Measurements from ENCODE around the gene IL1RAPL1. TPM values are rescaled to one million over a fixed set of nuclear protein-coding genes. Genes with fewer than 3 reads are reported as not detected.

Gene IL1RAPL1
- total RNA-seq, 1 experiment from 2014 or later, result 1.1 TPM

DNA sequence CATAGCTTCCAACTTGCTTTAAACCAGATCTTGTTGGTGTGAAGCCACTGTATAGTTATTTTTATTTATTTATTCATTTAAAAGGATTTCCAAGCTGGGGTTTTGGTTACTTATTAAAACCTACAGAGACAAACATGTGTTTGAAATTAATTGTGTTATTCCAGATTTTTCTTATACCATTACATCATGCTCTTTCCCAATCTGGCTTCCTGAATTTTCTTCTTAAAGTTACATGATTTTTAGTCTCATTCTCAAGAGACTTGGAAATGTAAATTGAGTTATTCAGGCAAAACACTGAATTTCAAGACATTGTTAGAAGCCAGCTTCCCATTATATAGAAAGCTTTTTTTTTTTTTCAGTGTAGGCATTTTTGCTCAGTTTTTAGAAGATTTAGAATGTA lies 381.9 kb downstream of the IL1RAPL1 start:
- no peak for DNase-seq (ENCODE audit: low read depth)

- DNase-seq (ENCODE audit: low read depth), result no peak
These were observed 392.6 kb downstream of the IL1RAPL1 start for GRCh38 chrX:28979877-28980276.

GRCh38 chrX:28981952-28982351 lies 394.7 kb downstream of the IL1RAPL1 start:
- no peak for DNase-seq (ENCODE audit: low read depth)

GRCh38 chrX:28988246-28988645 lies 401.0 kb downstream of the IL1RAPL1 start:
- no peak for DNase-seq (ENCODE audit: low read depth)

GRCh38 chrX:28997706-28998463 lies 410.6 kb downstream of the IL1RAPL1 start:
- DNase-seq (ENCODE audit: low read depth), result no peak

DNA sequence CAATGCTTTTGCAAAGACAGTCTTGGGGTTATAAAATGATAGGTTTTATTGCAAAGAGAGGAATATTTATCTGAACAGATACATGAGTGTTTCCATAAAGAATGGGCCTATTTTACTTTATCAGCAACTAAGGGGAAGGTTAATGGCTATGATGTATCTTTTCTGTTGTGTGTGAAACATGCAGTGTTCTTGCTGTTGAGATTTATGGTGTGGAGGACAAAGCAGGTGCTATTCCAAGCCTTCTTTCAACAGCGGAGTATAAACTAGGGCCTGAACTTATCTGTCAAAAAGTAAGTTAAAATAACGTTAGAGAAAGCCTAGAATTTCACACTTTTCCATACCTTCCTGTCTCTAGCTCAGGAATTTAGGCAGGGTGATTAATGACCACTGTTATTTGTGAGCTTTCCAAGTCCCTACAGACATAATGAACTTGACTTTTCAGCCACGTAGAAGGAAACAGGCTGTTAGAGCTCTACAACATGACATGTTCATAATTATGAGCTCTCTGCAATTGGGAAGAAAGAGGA lies 411.4 kb downstream of the IL1RAPL1 start:
- no peak for DNase-seq (ENCODE audit: low read depth)

DNA sequence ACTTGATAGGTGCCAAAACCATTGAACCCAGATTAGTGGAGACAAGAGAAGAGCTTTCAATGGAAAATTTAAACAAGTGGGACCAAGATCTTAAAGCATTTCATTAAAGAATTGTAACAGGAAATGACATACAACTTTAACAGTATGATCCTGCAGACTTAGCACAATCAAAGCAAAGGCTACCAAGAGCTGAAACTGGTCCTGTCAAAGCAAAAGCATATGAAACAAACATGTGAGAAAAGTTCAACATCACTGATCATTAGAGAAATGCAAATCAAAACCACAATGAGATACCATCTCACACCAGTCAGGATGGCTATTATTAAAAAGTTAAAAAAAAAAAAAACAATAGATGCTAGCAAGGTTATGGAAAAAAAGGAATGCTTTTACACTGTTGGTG lies 425.6 kb downstream of the IL1RAPL1 start:
- no peak for DNase-seq (ENCODE audit: low read depth)

GRCh38 chrX:29023207-29023606 lies 436.0 kb downstream of the IL1RAPL1 start:
- no peak for DNase-seq (ENCODE audit: low read depth)

GRCh38 chrX:29024871-29025270 lies 437.6 kb downstream of the IL1RAPL1 start:
- DNase-seq (ENCODE audit: low read depth), result no peak

- no peak for DNase-seq (ENCODE audit: low read depth)
These were observed 452.3 kb downstream of the IL1RAPL1 start for GRCh38 chrX:29039501-29039900.

DNA sequence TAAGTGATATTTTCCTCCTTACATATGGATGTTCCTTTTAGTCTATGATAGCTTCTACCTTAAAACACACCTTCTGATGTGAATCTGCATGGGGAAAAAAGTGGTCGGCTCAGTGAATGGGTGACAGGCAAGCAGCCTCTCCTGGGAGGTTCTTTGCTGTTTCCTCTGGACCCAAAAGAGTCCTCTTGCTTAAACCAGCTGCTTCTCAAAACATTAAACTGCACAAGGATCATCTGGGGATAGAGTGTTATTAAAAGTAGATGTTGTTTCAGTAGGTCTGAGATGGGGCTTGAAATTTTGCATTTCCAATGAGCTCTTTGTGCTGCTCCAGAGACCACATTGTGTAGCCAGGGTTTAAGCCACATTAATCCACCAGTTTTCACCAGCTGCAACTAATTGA lies 452.9 kb downstream of the IL1RAPL1 start:
- DNase-seq (ENCODE audit: low read depth), result no peak

GRCh38 chrX:29042341-29042740 lies 455.1 kb downstream of the IL1RAPL1 start:
- DNase-seq (ENCODE audit: low read depth), result no peak

GRCh38 chrX:29043746-29044145 lies 456.5 kb downstream of the IL1RAPL1 start:
- DNase-seq (ENCODE audit: low read depth), result no peak

GRCh38 chrX:29044423-29045184 lies 457.4 kb downstream of the IL1RAPL1 start:
- DNase-seq (ENCODE audit: low read depth), result no peak

- DNase-seq (ENCODE audit: low read depth), result no peak
These were observed 478.2 kb downstream of the IL1RAPL1 start for GRCh38 chrX:29065477-29065876.

DNA sequence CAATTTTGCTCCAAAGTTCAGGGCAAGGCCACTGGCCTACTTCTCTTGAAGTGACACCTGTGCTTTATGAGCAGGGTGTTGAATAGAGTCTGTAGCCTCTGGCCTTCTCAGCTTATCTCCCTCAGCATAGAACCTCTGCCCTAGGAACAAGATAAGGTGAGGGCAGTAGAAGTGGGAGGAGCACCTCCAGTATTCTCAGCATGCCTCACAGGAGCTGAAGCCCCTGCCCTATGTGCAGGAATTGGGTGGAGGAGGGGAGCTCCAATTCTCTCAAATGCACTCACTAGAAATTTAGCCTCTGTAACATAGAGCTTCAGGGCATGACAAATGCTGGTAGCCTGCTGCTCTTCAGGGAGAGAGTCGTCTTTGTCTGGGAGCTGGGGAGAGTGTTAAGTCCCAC lies 479.3 kb downstream of the IL1RAPL1 start:
- DNase-seq (ENCODE audit: low read depth), result no peak

DNA sequence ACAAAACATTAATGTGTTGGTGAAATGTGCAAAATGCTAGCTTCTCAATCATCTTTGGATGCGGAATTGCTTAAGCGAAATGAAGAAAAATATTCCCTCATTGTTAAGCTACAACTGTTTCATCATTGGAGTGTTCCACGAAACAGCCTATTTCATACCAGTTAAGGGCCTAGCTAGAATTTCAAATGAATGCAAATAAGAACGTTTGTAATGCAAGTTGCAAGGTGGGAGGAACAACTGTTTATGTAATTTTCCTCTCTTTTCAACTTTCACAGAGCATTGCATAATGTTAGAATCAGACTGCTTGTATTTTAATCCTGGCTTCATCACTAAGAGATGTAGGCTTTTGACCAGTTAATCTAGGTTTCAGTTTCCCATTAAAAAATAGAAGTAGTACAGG lies 480.1 kb downstream of the IL1RAPL1 start:
- no peak for DNase-seq (ENCODE audit: low read depth)

GRCh38 chrX:29071525-29072320 lies 484.5 kb downstream of the IL1RAPL1 start:
- no peak for DNase-seq (ENCODE audit: low read depth)

DNA sequence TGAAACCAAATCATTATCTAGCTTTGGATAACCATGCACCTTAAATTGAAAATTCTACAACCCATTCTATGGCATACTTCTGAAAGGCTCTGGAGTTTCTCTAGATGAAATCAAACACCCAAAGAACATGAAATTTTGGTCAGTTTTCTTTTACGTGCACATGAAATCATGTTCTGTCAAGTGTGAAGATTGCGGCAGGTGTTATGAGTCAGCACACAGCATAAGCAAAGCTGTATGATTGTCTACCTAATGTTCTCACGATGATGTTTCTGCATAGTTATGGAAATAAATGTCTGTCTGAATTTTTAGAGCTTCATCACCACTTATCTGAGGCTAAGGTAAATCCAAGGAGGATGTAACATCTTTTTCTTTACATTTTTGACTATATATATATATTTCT lies 495.3 kb downstream of the IL1RAPL1 start:
- DNase-seq (ENCODE audit: low read depth), result peak; percentile 0

DNA sequence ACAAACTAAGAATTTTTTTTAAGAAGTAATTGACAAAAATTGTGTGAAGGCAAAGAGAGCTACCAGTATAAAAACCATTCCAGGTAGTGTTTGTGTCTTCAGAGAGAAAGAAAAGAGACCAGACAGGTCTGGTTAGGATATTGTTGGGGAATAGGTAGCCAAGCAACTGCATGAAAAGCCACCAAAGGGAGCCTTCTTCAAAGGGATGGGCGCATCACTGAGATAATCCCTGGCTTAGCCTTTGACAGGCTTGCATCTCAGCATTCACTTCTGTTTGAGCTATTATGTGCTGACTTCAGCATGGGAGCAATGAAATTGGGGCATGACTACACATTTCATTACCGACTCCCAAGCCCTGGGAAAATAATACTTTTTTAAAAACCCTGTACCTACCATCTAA lies 496.6 kb downstream of the IL1RAPL1 start:
- DNase-seq (ENCODE audit: low read depth), result no peak

GRCh38 chrX:29090811-29091210 lies 503.6 kb downstream of the IL1RAPL1 start:
- DNase-seq (ENCODE audit: low read depth), result no peak

- no peak for DNase-seq (ENCODE audit: low read depth)
These were observed 520.0 kb downstream of the IL1RAPL1 start for GRCh38 chrX:29107231-29107630.
